HG03432 (cell line): ENCODE data around the gene EYA2.
"Not testable (repeated sequence)": the region's sequence is repeated elsewhere in the genome, so short reads cannot be mapped to it uniquely, and the experiment has no call there.

Source experiments
- ATAC-seq: cut with Tn5 transposase; IDR thresholded peaks from one replicate; pipeline ENCODE4 v1.9.1; 2021; ENCODE audit warnings: mild to moderate bottlenecking, moderate library complexity; ENCODE audit not compliant: unreplicated experiment

Gene EYA2

DNA sequence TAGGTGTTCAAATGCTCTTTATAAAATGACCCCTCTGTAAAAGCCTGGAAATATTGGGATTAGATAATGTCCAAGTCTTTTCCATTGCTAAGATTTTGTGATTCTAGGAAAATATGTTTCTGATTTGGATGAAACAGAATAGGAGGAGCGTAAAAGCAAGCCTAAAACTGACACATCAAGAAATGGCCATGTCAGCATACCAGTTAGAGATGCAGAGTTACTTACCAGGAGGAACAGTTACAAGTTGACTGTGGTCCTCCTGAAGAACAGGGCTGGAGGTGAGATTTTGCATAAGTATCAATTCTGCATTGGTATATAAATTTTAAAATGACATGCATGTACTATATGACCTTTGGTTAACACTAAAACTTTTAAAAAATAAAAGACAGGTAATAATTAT, 35.3 kb downstream of the EYA2 start:
- ATAC-seq: no peak

- ATAC-seq: no peak
Measured at GRCh38 chr20:46930640-46931339, 36.1 kb downstream of the EYA2 start.

DNA sequence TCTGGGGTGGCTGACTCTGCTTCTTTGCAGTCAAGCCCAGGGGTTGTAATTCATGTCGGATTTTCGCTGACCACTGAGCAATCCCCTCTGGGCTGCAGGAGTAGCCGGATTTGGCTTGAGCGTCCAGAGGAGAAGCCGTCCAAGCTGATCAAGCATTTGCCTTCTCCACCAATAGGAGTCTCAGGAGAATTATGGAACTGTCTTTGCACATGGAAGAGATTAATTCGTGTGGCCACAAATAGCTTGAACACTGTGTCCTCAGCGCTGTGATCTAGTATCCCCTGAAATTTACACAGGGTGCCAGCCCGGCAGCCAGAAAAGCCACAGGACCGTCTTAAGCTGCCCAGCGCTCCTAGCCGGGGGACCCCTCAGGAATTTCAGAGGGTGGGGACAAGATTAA, 37.1 kb downstream of the EYA2 start:
- ATAC-seq: no peak

GRCh38 chr20:46932439-46932838, 37.8 kb downstream of the EYA2 start:
- ATAC-seq: not testable (repeated sequence)

GRCh38 chr20:46933150-46933549, 38.5 kb downstream of the EYA2 start:
- ATAC-seq: no peak

DNA sequence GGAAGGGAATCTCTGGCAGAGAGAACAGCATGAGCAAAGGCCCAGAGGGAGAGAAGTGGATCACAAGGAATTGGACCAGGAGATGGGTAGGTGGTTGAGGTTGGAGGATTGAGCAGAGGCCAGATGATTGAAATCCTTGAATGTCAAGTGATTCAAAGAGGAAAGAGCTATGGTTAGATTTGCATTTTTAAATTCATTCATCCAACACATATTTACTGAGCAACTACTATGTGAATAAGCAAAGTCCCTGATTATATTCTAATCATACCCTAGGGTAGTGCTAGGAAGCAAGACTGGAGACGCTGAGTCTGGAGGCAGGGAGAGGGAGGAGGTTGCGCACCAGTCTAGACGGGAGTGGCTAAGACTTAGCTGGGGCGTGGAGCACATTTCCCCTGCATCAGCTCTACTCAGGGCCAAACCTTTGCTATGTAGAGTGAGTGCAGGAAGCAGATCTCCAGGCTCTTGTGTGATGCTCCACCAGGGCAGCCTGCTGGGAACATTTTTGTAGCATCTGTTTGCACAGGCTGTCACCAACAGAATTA, 40.2 kb downstream of the EYA2 start:
- ATAC-seq: no peak

DNA sequence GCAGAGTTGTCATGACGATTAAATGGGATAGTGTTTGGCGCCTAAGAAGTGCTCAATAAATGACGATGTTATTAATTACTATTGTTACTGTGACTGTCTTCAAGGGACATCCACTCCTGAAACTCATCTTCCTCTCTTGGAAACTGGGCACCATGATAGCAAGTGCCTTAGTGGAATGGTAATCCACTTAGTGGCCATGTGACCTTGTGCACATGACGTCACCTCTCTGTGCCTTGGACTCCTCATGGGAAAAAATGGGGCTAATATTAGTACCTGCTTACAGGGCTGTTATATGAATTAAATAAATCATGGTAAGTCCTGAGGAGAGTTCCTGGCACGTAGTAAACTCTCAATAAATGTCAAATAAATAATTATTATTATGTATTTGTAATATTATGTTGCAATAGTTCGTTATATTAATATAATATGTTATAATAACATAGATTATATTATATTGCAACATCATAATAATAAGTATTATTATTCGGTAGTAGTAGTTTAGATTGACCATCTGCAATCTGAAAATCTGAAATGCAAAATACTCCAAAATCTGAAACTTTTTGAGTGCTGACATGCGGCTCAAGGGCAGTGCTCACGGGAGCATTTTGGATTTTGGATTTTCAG, 40.9 kb downstream of the EYA2 start:
- no peak for ATAC-seq

GRCh38 chr20:46936415-46937156, 41.9 kb downstream of the EYA2 start:
- no peak for ATAC-seq

GRCh38 chr20:46937157-46937523, 42.5 kb downstream of the EYA2 start:
- no peak for ATAC-seq

- ATAC-seq: no peak
Measured at GRCh38 chr20:46937533-46938226, 43.0 kb downstream of the EYA2 start.

GRCh38 chr20:46938434-46938833, 43.8 kb downstream of the EYA2 start:
- no peak for ATAC-seq

- ATAC-seq: no peak
Measured at GRCh38 chr20:46939031-46939965, 44.7 kb downstream of the EYA2 start.

DNA sequence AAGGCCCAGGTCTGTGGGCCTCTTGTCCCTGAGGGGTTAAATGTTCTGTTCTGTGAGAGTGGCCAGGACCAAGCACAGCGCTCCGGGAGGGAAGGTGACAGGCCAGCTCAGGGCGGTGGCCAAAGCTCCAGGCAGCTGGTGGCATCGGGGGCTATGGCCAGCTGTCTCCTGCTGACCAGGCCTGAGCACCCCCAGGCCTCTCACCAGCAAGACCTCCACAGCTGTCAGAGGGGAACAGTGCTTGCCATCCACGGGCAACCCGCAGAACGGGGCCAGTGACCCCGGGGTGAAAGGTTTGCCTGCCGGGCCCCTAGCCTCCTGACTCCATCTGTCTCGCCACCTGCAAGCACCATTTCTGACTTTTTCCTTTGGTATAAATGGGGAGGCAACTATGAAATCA, 46.0 kb downstream of the EYA2 start:
- ATAC-seq: no peak

DNA sequence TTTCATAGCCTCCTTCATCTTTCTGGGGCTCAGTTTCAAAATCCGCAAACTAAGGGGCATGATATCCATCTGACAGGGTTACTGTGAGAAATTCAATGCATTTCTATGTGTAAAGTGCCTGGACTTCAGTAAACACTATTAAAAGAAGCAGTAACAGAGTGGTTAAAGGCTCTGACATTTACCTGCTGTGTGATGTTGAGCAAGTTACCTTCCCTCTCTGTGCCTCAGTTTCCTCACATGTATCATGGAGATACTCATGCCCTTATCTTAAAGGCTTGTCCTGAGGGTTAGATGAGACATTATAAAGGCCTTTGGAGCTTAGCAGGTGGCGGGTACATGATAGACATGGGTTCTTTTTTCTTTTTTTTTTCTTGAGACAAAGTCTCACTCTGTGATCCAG, 46.8 kb downstream of the EYA2 start:
- ATAC-seq: no peak

DNA sequence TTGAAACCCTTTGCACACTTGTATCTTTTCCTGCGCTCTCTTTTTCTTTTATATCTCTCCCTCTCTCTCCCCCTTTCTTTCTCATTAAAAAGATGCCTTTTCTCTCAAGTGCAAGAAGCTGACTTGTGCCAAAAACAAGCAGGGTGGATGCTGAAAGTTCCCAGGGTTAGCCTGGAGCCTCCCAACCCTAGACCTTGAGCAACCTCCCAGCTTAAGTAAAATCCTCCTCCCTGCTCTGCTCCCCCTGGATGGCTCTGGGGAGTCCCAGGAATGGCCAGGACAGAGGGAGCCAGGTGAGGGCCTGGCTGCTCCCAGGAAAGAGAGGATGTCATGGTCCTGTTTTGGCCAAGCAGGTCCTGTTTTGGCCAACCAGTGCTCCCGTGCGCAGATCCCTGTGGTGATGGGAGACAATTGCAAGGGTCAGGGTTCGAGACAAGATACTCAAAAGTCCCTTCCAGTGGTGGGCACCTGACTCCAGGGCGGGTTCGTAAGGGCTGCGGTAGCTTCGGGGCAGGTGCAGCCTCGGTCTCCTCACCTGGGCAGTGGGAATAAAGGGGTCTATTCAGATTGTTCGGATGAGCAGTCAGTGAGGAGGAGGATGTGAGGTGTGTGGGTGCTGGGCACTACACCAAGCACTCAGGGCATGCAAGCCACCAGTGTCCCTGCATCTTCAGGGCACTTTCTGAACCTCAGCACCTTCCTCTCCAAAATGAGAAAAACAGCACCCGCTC, 49.4 kb downstream of the EYA2 start:
- ATAC-seq: no peak

DNA sequence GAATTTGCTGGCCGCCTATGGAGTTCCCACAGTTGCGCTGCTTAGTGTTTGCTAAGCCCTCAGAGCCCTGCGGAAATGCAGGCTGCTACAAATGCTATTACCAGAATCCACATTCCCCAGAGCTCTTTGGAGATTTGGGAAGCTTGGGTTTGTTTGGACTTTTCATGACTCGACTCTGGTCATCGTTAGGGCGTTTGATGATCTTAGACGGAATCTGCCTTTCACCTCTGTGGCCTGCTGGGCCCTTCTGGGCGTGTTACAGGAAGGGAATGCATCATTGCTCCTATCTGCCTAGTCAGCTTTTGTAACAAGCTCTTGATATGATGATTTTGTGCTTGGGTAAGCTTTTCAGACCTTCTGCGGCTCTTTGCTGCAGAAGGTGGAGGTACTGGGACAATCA, 50.8 kb downstream of the EYA2 start:
- no peak for ATAC-seq

DNA sequence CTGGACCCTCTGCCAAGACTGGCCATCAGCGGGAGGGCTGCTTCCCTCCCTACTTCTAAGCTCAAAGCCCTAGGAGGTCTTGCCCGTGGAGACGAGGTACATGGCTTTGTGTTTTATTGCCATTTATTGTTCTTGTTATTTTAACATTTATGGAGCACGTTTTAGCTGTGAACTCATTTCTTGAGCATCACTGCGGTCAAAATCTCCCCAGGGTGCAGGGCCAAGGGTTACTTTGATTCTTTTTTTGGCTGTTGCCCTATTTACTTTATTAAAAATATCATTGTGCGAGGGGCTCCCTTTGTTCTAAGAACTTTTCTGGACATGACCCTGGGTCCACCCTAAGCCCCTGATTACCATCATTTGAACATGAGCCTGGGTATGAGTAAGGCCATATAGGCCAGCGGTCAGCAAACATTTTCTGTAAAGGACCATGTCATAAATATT, 51.6 kb downstream of the EYA2 start:
- ATAC-seq: no peak

DNA sequence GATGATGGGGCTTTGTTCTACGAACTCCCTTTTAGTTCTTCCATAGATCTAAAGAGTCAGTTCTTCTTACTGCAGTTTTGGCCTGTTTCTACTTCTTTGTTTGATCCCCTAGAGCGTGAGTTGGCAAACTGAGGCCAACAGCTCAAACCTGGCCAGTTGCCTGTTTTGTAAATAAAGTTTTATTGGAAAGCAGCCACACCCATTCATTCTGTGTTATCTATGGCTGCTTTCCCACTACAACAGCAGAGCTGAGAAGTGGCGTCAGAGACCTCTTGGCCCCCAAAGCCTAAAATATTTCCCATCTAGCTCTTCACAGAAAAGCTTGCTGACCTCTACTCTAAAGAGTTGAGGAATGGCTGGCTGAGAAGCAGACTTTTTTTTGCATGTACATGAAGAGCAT, 52.2 kb downstream of the EYA2 start:
- ATAC-seq: no peak

DNA sequence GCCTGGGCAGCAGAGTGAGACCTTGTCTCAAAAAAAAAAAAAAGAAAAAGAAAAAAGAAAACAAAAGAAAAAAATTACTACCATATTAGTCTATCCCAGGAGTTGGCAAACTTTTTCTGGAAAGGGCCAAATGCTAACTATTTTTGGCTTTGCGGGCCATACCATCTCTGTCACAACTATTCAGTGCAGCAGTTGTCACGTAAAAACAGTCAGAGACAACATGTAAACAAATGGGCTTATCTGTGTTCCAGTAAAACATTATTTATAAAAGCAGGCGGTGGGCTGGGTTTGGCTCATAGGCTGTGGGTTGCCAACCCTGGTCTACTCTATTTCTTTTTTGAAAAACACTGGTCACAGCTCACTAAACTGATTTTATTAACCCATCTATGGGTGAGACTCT, 53.4 kb downstream of the EYA2 start:
- no peak for ATAC-seq

DNA sequence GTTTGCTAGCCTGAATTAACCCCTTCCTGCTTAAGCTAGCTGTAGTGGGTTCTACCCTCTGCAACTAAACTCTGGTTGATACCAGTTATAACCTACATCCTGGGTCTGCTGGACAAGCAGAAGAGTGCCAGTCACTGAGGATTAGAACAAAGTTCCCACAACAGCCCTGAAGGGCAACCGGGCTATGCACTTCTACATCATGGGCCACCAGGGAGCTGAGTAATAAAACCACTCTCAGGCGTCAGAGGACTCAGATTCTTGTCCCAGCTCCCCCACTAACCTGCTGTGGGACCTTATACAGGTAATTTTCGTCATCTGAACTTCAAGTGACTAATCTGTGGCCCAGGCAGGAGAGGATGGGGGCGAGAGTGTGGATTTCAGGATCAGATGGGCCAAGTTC, 56.8 kb downstream of the EYA2 start:
- no peak for ATAC-seq
